CD4-positive, alpha-beta T cell (primary cell): ENCODE data around the gene DNTT. TPM values are rescaled to one million over a fixed set of nuclear protein-coding genes. Genes with fewer than 3 reads are reported as not detected.

Source experiments
- ATAC-seq: fragments of 200-7000 bp; cut with Tn5 transposase; one replicate; pipeline ENCODE4 v1.10.0; 2022; ENCODE audit warnings: mild to moderate bottlenecking; ENCODE audit not compliant: poor library complexity
- CTCF ChIA-PET: fragments of 350-600 bp; sonication (Branson Sonifier 250); formaldehyde crosslinking; loops from one replicate; lab custom pipeline; 2021; ENCODE audit warnings: antibody characterized with exemption, inconsistent platforms; lab: Charles Lee
- POLR2A ChIA-PET: fragments of 350-600 bp; sonication (Branson Sonifier 250); formaldehyde crosslinking; loops from one replicate; lab custom pipeline; 2021; ENCODE audit warnings: antibody characterized with exemption, inconsistent platforms; lab: Charles Lee
- DNase-seq, 14 experiments: peaks; one replicate each; pipeline ENCODE4 v3.0.0-alpha.2; 2013 to 2020; ENCODE audit warnings: mixed read lengths in 2 of 14
- H3K27ac ChIP-seq, 2 donors: one replicate each; pipeline versions ENCODE4 v1.5.1 to v1.7.0; 2013; ENCODE audit warnings: low read length in 2 of 2, low read depth in 1 of 2, mild to moderate bottlenecking in 1 of 2
- H3K27me3 ChIP-seq, 2 experiments: 1 replicate in 1 of 2; 2 replicates in 1 of 2; pipeline versions ENCODE4 v1.6.1 to v1.7.0; 2013; ENCODE audit warnings: low read length in 2 of 2, control low read depth in 1 of 2, mild to moderate bottlenecking in 1 of 2, moderate library complexity in 1 of 2; ENCODE audit not compliant: insufficient read depth in 2 of 2, control insufficient read depth in 1 of 2
- H3K36me3 ChIP-seq: one replicate; pipeline ENCODE4 v1.6.1; 2013; ENCODE audit warnings: low read length, control low read depth; ENCODE audit not compliant: insufficient read depth
- H3K4me1 ChIP-seq: one replicate; pipeline ENCODE4 v1.6.1; 2013; ENCODE audit warnings: low read length, control low read depth; ENCODE audit not compliant: insufficient read depth
- H3K4me3 ChIP-seq: one replicate; pipeline ENCODE4 v1.5.1; 2013; ENCODE audit warnings: mild to moderate bottlenecking, low read length, moderate library complexity
- H3K9me3 ChIP-seq, 2 experiments: 1 replicate in 1 of 2; 2 replicates in 1 of 2; pipeline versions ENCODE4 v1.6.1 to v1.7.0; 2013; ENCODE audit warnings: low read length in 2 of 2, mild to moderate bottlenecking in 2 of 2, control low read depth in 1 of 2, moderate library complexity in 1 of 2; ENCODE audit not compliant: control insufficient read depth in 1 of 2, insufficient read depth in 1 of 2
- H3K27ac Mint-ChIP-seq: one replicate; pipeline ENCODE4 v1.8.0; 2020; ENCODE audit warnings: mixed read lengths
- H3K27me3 Mint-ChIP-seq: one replicate; pipeline ENCODE4 v1.8.0; 2021; ENCODE audit warnings: mixed read lengths
- H3K36me3 Mint-ChIP-seq: one replicate; pipeline ENCODE4 v1.8.0; 2021; ENCODE audit warnings: low read depth, mixed read lengths
- H3K4me1 Mint-ChIP-seq: one replicate; pipeline ENCODE4 v1.8.0; 2021; ENCODE audit warnings: low read depth, mixed read lengths
- H3K4me3 Mint-ChIP-seq: one replicate; pipeline ENCODE4 v1.8.0; 2020; ENCODE audit warnings: mild to moderate bottlenecking, mixed read lengths
- H3K9me3 Mint-ChIP-seq: one replicate; pipeline ENCODE4 v1.8.0; 2020; ENCODE audit warnings: mixed read lengths
- CTCF ChIP-seq: fragments of 200-600 bp; IDR thresholded peaks from one replicate; pipeline ENCODE4 v1.8.0; 2022; ENCODE audit warnings: antibody characterized with exemption, mild to moderate bottlenecking
- intact Hi-C, 2 experiments: fragments of 100-400 bp; cut with DNase I in 1 of 2; cut with micrococcal nuclease in 1 of 2; formaldehyde crosslinking; loops; one replicate each; pipeline versions ENCODE4 v1.15.1 to v1.9.0; 2023 to 2025; cut with DNase I, micrococcal nuclease
- total RNA-seq, 174 experiments: library from RNA in 2 of 174; stranded (reverse) in 2 of 174; gene quantifications; one replicate each; pipeline ENCODE4 v1.2.3 and lab custom pipeline; 2021 to 2026

Gene DNTT
- total RNA-seq, 2 experiments from 2014 or later: 0.11 TPM; not detected in 1

DNA sequence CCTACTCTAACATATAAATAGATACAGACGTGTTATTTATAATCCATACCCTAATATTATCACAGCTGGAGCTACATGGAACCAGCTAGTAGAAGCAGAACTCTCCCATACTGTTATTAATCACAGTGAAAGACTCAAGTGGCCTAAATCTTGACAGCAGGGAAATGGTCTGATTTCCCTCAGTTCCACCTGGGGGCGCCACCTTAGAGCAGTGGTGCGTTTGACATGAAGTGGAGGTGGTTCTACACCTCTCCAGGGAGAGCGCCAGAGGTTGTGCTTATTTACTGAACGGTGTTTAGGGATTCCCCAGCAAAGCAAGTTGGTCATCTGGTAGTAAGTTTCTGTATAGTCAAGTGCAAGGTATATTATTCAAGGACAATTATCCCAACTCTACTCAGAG, 17.6 kb downstream of the DNTT start:
- Mint-ChIP-seq H3K27ac (no peak overlapping the region), H3K4me1 (no peaks in the 10 kb centered on the region), H3K36me3 (no peaks in the 10 kb centered on the region), H3K27me3 (peaks cover 27% of the 10 kb centered on the region), H3K4me3 (no peak overlapping the region), H3K9me3 (no peaks in the 10 kb centered on the region)
- ATAC-seq: no peak
- Histone ChIP-seq H3K27ac (no peak overlapping the region), H3K4me3 (no peak overlapping the region), H3K27me3 (peaks cover 0 to 5% of the 10 kb centered on the region in 2 experiments), H3K36me3 (no peaks in the 10 kb centered on the region), H3K4me1 (no peaks in the 10 kb centered on the region), H3K9me3 (no peaks in the 10 kb centered on the region)
- no peak for DNase-seq
- POLR2A ChIA-PET: no interaction called here
- CTCF ChIA-PET: no interaction called here
- no peak for TF ChIP-seq CTCF
- intact Hi-C loops: no loop called here

- Histone ChIP-seq H3K4me1 (no peaks in the 10 kb centered on the region), H3K36me3 (no peaks in the 10 kb centered on the region), H3K27me3 (peaks cover 0 to 5% of the 10 kb centered on the region in 2 experiments), H3K4me3 (no peak overlapping the region), H3K27ac (no peak overlapping the region), H3K9me3 (no peaks in the 10 kb centered on the region)
- CTCF ChIA-PET: no interaction called here
- Mint-ChIP-seq H3K27ac (no peak overlapping the region), H3K27me3 (peaks cover 27% of the 10 kb centered on the region), H3K4me1 (no peaks in the 10 kb centered on the region), H3K36me3 (no peaks in the 10 kb centered on the region), H3K9me3 (no peaks in the 10 kb centered on the region), H3K4me3 (no peak overlapping the region)
- ATAC-seq (no peak), DNase-seq (no peak)
- intact Hi-C loops: no loop called here
- POLR2A ChIA-PET: interaction anchor here (1.2 kb wide), 1 partner anchor 10 kb away, joined by 3 read pairs; no protein-coding TSS in a partner anchor
- no peak for TF ChIP-seq CTCF
Observed at GRCh38 chr10:96322275-96322674, 18.0 kb downstream of the DNTT start.

DNA sequence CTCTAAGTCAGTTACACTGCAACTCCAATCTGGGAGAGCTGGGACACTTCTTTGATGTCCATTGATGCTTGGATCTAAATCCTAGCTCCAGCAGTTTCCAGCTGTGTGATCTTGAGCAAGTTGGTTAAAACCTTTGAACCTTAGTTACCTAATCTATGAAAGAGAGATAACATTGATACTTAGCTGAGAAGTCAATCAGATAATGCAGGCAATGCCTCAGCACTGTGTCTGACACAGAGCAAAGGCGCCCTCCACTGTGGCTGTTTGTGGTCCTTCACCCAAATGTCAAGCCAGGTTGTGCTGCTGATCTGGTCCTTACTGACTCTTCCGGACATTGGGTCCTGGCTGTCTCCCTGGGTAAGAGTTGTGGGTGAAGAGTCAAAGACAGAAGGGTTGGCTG, 20.2 kb downstream of the DNTT start:
- TF ChIP-seq CTCF: no peak
- ChIA-PET POLR2A (no interaction called here), CTCF (no interaction called here)
- peaks cover 4% of the 10 kb centered on the region for H3K4me1 Mint-ChIP-seq
- Histone ChIP-seq H3K36me3 (no peaks in the 10 kb centered on the region), H3K4me1 (no peaks in the 10 kb centered on the region), H3K4me3 (no peak overlapping the region), H3K27ac (no peak overlapping the region), H3K27me3 (peaks cover 0 to 5% of the 10 kb centered on the region in 2 experiments), H3K9me3 (no peaks in the 10 kb centered on the region)
- DNase-seq: no peak
- peaks cover 24% of the 10 kb centered on the region for H3K27me3 Mint-ChIP-seq
- intact Hi-C loops: no loop called here
- H3K4me3 Mint-ChIP-seq: no peak overlapping the region
- no peak for ATAC-seq
- no peaks in the 10 kb centered on the region for H3K36me3 Mint-ChIP-seq
- H3K9me3 Mint-ChIP-seq: no peaks in the 10 kb centered on the region
- no peak overlapping the region for H3K27ac Mint-ChIP-seq
